Neural cell (in vitro differentiated cells): ENCODE measurements around the gene RASSF8. TPM values are rescaled to one million over a fixed set of nuclear protein-coding genes. Genes with fewer than 3 reads are reported as not detected.

Source experiments
- H2AFZ ChIP-seq: fragments of 200-600, 300-800 bp; sonication (generic), shearing (Covaris generic); 2 replicates; pipeline ENCODE4 v1.6.0; 2014; ENCODE audit warnings: low read depth, mild to moderate bottlenecking, antibody characterized with exemption, low read length, moderate library complexity
- H3F3A ChIP-seq: fragments of 200-600 bp; shearing (Covaris generic); 2 replicates; pipeline ENCODE4 v1.6.1; 2016; ENCODE audit warnings: mild to moderate bottlenecking, moderate library complexity, mixed read lengths, antibody characterized with exemption, low read length; ENCODE audit not compliant: insufficient read depth, poor library complexity, severe bottlenecking
- H3K27ac ChIP-seq: fragments of 200-600, 300-800 bp; sonication (generic), shearing (Covaris generic); 2 replicates; pipeline ENCODE4 v1.5.1; 2014; ENCODE audit warnings: mild to moderate bottlenecking, low read length, moderate library complexity
- H3K27me3 ChIP-seq: fragments of 300-800, 200-600 bp; sonication (generic), shearing (Covaris generic); 2 replicates; pipeline ENCODE4 v1.6.0; 2014; ENCODE audit warnings: mild to moderate bottlenecking, low read depth, low read length, moderate library complexity; ENCODE audit not compliant: insufficient read depth
- H3K36me3 ChIP-seq: fragments of 300-800, 200-600 bp; sonication (generic), shearing (Covaris generic); 2 replicates; pipeline ENCODE4 v1.5.1; 2014; ENCODE audit warnings: mild to moderate bottlenecking, antibody characterized with exemption, low read length, moderate library complexity; ENCODE audit not compliant: insufficient read depth
- H3K4me2 ChIP-seq: fragments of 300-800, 200-600 bp; sonication (generic), shearing (Covaris generic); 2 replicates; pipeline ENCODE4 v1.6.0; 2014; ENCODE audit warnings: mild to moderate bottlenecking, low read length
- H3K4me3 ChIP-seq: fragments of 300-800, 200-600 bp; sonication (generic), shearing (Covaris generic); 2 replicates; pipeline ENCODE4 v1.5.1; 2014; ENCODE audit warnings: mild to moderate bottlenecking, low read length, moderate library complexity
- H3K79me2 ChIP-seq: fragments of 200-600 bp; shearing (Covaris generic); replicated peaks from 2 replicates; pipeline ENCODE4 v1.6.0; 2014; ENCODE audit warnings: mild to moderate bottlenecking, low read length, moderate library complexity; ENCODE audit not compliant: insufficient read depth
- H3K9ac ChIP-seq: fragments of 300-800, 200-600 bp; sonication (generic), shearing (Covaris generic); 2 replicates; pipeline ENCODE4 v1.6.1; 2016; ENCODE audit warnings: mild to moderate bottlenecking, low read length, mixed read lengths
- H3K9me2 ChIP-seq: fragments of 200-600 bp; shearing (Covaris generic); 2 replicates; pipeline ENCODE4 v1.6.1; 2016; ENCODE audit warnings: mild to moderate bottlenecking, low read length, mixed read lengths; ENCODE audit not compliant: insufficient read depth
- H3K9me3 ChIP-seq: fragments of 200-600, 300-800 bp; sonication (generic), shearing (Covaris generic); 2 replicates; pipeline ENCODE4 v1.6.1; 2016; ENCODE audit warnings: mild to moderate bottlenecking, mixed run types, low read length, moderate library complexity, mixed read lengths
- H4K20me1 ChIP-seq: fragments of 200-600 bp; shearing (Covaris generic); 2 replicates; pipeline ENCODE4 v1.6.1; 2016; ENCODE audit warnings: mild to moderate bottlenecking, mixed run types; ENCODE audit not compliant: insufficient read depth
- CTCF ChIP-seq: fragments of 450-650 bp; IDR thresholded peaks from 2 replicates; pipeline ENCODE4 v1.5.1; 2014; ENCODE audit warnings: antibody characterized with exemption, mild to moderate bottlenecking, moderate library complexity; ENCODE audit not compliant: poor library complexity, severe bottlenecking
- EP300 ChIP-seq: fragments of 450-650 bp; conservative IDR thresholded peaks from 2 replicates; pipeline ENCODE4 v1.6.1; 2014; ENCODE audit warnings: antibody characterized with exemption, mild to moderate bottlenecking, moderate library complexity; ENCODE audit not compliant: poor library complexity, severe bottlenecking
- EZH2 ChIP-seq: fragments of 200-600, 300-800 bp; shearing (Covaris generic), sonication (generic); IDR thresholded peaks from 2 replicates; pipeline ENCODE4 v1.6.1; 2014; ENCODE audit warnings: antibody characterized with exemption, low read length, borderline replicate concordance, mild to moderate bottlenecking; ENCODE audit not compliant: insufficient read depth, poor library complexity, severe bottlenecking
- MXI1 ChIP-seq: fragments of 450-650 bp; conservative IDR thresholded peaks from 2 replicates; pipeline ENCODE4 v1.6.1; 2014; ENCODE audit warnings: antibody characterized with exemption, mild to moderate bottlenecking; ENCODE audit not compliant: poor library complexity, severe bottlenecking
- POLR2AphosphoS5 ChIP-seq: IDR thresholded peaks from 2 replicates; pipeline ENCODE4 v1.6.1; 2012
- RAD21 ChIP-seq: fragments of 450-650 bp; conservative IDR thresholded peaks from 2 replicates; pipeline ENCODE4 v1.6.1; 2014; ENCODE audit warnings: antibody characterized with exemption, mild to moderate bottlenecking, moderate library complexity
- REST ChIP-seq: IDR thresholded peaks from 2 replicates; pipeline ENCODE4 v1.6.1; 2012; ENCODE audit warnings: borderline replicate concordance
- SMC3 ChIP-seq: fragments of 450-650 bp; conservative IDR thresholded peaks from 2 replicates; pipeline ENCODE4 v1.6.1; 2014; ENCODE audit warnings: antibody characterized with exemption, mild to moderate bottlenecking, moderate library complexity; ENCODE audit not compliant: poor library complexity
- TAF1 ChIP-seq: IDR thresholded peaks from 2 replicates; pipeline ENCODE4 v1.6.1; 2012; ENCODE audit warnings: low read depth
- polyA plus RNA-seq: library from polyadenylated mRNA; depleted of rRNA; stranded (reverse); fragments of >200 nt; gene quantifications from 2 replicates; pipeline ENCODE4 v1.2.3, GENCODE V29; 2014

RASSF8 gene
- polyA plus RNA-seq, 1 donor from 2014 or later: 11.4 TPM

- Histone ChIP-seq H3K9me3 (no peaks in the 10 kb centered on the region), H3K79me2 (no peaks in the 10 kb centered on the region), H2AFZ (no peak overlapping the region), H3K9ac (no peak overlapping the region), H3K4me3 (no peak overlapping the region), H3K27ac (no peak overlapping the region), H3K27me3 (no peaks in the 10 kb centered on the region), H3F3A (no peaks in the 10 kb centered on the region), H3K9me2 (no peaks in the 10 kb centered on the region), H3K4me2 (no peak overlapping the region), H4K20me1 (no peaks in the 10 kb centered on the region), H3K36me3 (no peaks in the 10 kb centered on the region)
- TF ChIP-seq CTCF (no peak), RAD21 (no peak), TAF1 (no peak), REST (no peak), EP300 (no peak), MXI1 (no peak), SMC3 (no peak)
Measured at GRCh38 chr12:25942709-25943108, 15.8 kb upstream of the RASSF8 start.

- H3K4me3 ChIP-seq: no peak overlapping the region
- no peaks in the 10 kb centered on the region for H3K9me2 ChIP-seq
- TF ChIP-seq RAD21: no peak
- no peak for TF ChIP-seq REST
- TF ChIP-seq EZH2: no peak
- TF ChIP-seq TAF1: no peak
- no peak for TF ChIP-seq MXI1
- TF ChIP-seq POLR2AphosphoS5: no peak
- no peak for TF ChIP-seq SMC3
- TF ChIP-seq CTCF: no peak
- no peak for TF ChIP-seq EP300
- no peaks in the 10 kb centered on the region for H3F3A ChIP-seq
- no peaks in the 10 kb centered on the region for H3K79me2 ChIP-seq
- H3K4me2 ChIP-seq: no peak overlapping the region
- no peaks in the 10 kb centered on the region for H3K9me3 ChIP-seq
- no peaks in the 10 kb centered on the region for H3K36me3 ChIP-seq
- no peak overlapping the region for H3K27ac ChIP-seq
- no peaks in the 10 kb centered on the region for H4K20me1 ChIP-seq
- H2AFZ ChIP-seq: no peak overlapping the region
- no peaks in the 10 kb centered on the region for H3K27me3 ChIP-seq
- no peak overlapping the region for H3K9ac ChIP-seq
Measured at GRCh38 chr12:25943940-25944339, 14.5 kb upstream of the RASSF8 start.
